RWPE2 (cell line): Measurements from ENCODE around the gene FLT1.

Source experiments
- ATAC-seq: fragments of 200-7000 bp; cut with Tn5 transposase; 3 replicates; pipeline ENCODE4 v1.9.1; 2021; ENCODE audit warnings: low read depth
- DNase-seq: peaks from one replicate; pipeline ENCODE4 v3.0.0-alpha.2; 2020; ENCODE audit warnings: low spot score
- H3K27ac ChIP-seq: fragments of 450-650 bp; 2 replicates; pipeline ENCODE4 v1.5.1; 2017; ENCODE audit warnings: mild to moderate bottlenecking; ENCODE audit not compliant: poor library complexity, severe bottlenecking
- H3K27me3 ChIP-seq: fragments of 250-450 bp; sonication (Bioruptor Pico); 2 replicates; pipeline ENCODE4 v1.5.1; 2021; ENCODE audit warnings: mild to moderate bottlenecking, moderate library complexity; ENCODE audit not compliant: insufficient read depth, poor library complexity, severe bottlenecking
- H3K36me3 ChIP-seq: fragments of 250-450 bp; sonication (Bioruptor Pico); 2 replicates; pipeline ENCODE4 v1.5.1; 2020; ENCODE audit warnings: low read depth, mild to moderate bottlenecking, moderate library complexity
- H3K4me1 ChIP-seq: fragments of 250-450 bp; sonication (Bioruptor Pico); 2 replicates; pipeline ENCODE4 v1.5.1; 2021; ENCODE audit warnings: mild to moderate bottlenecking, moderate library complexity; ENCODE audit not compliant: insufficient read depth, poor library complexity, severe bottlenecking
- H3K4me3 ChIP-seq: fragments of 250-450 bp; sonication (Bioruptor Pico); 2 replicates; pipeline ENCODE4 v1.5.1; 2021; ENCODE audit warnings: mild to moderate bottlenecking, moderate library complexity; ENCODE audit not compliant: severe bottlenecking
- H3K9me3 ChIP-seq: fragments of 250-450 bp; sonication (Bioruptor Pico); 2 replicates; pipeline ENCODE4 v1.5.1; 2021; ENCODE audit warnings: mild to moderate bottlenecking, moderate library complexity; ENCODE audit not compliant: severe bottlenecking
- TF ChIP-seq, protein P1 (sequence below): fragments of 450-650 bp; IDR thresholded peaks from one replicate; pipeline ENCODE4 v1.5.1; 2017; ENCODE audit warnings: mild to moderate bottlenecking, moderate library complexity; ENCODE audit not compliant: poor library complexity, severe bottlenecking

Gene FLT1

GRCh38 chr13:28250542-28250941 is 244.4 kb downstream of the FLT1 start:
- ATAC-seq (no peak), DNase-seq (no peak)
- no peak overlapping the region for H3K4me3 ChIP-seq
- H3K36me3 ChIP-seq = no peaks in the 10 kb centered on the region
- no peaks in the 10 kb centered on the region for H3K9me3 ChIP-seq
- H3K27me3 ChIP-seq = no peaks in the 10 kb centered on the region
- H3K4me1 ChIP-seq = no peaks in the 10 kb centered on the region
- TF ChIP-seq, protein P1, sequence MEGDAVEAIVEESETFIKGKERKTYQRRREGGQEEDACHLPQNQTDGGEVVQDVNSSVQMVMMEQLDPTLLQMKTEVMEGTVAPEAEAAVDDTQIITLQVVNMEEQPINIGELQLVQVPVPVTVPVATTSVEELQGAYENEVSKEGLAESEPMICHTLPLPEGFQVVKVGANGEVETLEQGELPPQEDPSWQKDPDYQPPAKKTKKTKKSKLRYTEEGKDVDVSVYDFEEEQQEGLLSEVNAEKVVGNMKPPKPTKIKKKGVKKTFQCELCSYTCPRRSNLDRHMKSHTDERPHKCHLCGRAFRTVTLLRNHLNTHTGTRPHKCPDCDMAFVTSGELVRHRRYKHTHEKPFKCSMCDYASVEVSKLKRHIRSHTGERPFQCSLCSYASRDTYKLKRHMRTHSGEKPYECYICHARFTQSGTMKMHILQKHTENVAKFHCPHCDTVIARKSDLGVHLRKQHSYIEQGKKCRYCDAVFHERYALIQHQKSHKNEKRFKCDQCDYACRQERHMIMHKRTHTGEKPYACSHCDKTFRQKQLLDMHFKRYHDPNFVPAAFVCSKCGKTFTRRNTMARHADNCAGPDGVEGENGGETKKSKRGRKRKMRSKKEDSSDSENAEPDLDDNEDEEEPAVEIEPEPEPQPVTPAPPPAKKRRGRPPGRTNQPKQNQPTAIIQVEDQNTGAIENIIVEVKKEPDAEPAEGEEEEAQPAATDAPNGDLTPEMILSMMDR = no peak
- no peak overlapping the region for H3K27ac ChIP-seq
